Fibroblast of lung (primary cell): Measurements from ENCODE around the gene SLC2A5.

Experiments used
- EZH2 ChIP-seq: IDR thresholded peaks from 2 replicates; pipeline ENCODE4 v1.5.1; 2012; ENCODE audit warnings: low read length, control low read depth, mild to moderate bottlenecking; ENCODE audit errors: missing control alignments
- TF ChIP-seq, protein P1 (sequence below), 2 donors: IDR thresholded peaks in 1 of 2; conservative IDR thresholded peaks in 1 of 2; 1 replicate in 1 of 2; 2 replicates in 1 of 2; pipeline ENCODE4 v1.5.1; 2011 to 2012; ENCODE audit warnings: low read length in 2 of 2, control low read depth in 1 of 2, inconsistent platforms in 1 of 2, low read depth in 1 of 2, mild to moderate bottlenecking in 1 of 2

DNA sequence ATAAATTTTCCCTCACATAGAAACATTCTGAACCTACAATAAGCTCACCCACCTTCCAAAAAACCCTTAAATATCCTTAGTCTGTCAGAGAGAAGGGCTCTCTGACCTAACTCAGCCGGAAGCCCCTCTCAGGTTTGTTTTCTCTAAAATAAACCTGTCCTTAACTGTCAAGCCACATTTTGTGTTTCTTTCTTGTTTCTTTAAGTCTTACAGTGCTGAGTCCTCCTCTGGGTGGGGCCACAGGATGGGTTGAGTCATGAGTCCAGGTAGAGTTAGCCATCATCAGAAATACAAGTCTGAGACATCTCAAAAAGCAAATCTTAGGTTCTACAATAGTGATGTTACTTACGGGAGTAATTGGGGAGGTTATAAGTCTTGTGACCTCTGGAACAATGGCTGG lies 26.4 kb upstream of the SLC2A5 start:
- no peak for TF ChIP-seq EZH2
- TF ChIP-seq, protein P1, sequence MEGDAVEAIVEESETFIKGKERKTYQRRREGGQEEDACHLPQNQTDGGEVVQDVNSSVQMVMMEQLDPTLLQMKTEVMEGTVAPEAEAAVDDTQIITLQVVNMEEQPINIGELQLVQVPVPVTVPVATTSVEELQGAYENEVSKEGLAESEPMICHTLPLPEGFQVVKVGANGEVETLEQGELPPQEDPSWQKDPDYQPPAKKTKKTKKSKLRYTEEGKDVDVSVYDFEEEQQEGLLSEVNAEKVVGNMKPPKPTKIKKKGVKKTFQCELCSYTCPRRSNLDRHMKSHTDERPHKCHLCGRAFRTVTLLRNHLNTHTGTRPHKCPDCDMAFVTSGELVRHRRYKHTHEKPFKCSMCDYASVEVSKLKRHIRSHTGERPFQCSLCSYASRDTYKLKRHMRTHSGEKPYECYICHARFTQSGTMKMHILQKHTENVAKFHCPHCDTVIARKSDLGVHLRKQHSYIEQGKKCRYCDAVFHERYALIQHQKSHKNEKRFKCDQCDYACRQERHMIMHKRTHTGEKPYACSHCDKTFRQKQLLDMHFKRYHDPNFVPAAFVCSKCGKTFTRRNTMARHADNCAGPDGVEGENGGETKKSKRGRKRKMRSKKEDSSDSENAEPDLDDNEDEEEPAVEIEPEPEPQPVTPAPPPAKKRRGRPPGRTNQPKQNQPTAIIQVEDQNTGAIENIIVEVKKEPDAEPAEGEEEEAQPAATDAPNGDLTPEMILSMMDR (conservative IDR thresholded peaks at IDR 0.05 in 1 of 2, IDR thresholded peaks at IDR 0.05 in 1 of 2; ENCODE audit: low read depth in 1 of 2, low read length in 2 of 2): no peak
